ENCODE data around the gene SPATA13.

DNA sequence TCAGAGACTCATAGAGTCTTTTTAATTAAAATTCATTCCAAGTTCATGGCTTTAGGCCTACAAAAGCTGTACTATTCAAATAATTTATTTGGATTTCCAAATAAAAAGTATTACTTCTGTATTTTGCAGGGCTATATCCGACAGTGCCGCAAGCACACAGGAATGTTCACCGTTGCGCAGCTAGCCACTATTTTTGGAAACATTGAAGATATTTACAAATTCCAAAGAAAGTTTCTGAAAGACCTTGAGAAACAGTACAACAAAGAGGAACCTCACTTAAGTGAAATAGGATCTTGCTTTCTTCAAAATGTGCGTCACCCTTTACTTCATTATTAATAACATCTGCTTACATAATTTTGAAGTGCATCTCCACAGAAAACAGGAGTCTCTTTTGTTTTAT lies 128.3 kb downstream of the SPATA13 start:
- TF ChIP-seq, protein P1, sequence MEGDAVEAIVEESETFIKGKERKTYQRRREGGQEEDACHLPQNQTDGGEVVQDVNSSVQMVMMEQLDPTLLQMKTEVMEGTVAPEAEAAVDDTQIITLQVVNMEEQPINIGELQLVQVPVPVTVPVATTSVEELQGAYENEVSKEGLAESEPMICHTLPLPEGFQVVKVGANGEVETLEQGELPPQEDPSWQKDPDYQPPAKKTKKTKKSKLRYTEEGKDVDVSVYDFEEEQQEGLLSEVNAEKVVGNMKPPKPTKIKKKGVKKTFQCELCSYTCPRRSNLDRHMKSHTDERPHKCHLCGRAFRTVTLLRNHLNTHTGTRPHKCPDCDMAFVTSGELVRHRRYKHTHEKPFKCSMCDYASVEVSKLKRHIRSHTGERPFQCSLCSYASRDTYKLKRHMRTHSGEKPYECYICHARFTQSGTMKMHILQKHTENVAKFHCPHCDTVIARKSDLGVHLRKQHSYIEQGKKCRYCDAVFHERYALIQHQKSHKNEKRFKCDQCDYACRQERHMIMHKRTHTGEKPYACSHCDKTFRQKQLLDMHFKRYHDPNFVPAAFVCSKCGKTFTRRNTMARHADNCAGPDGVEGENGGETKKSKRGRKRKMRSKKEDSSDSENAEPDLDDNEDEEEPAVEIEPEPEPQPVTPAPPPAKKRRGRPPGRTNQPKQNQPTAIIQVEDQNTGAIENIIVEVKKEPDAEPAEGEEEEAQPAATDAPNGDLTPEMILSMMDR (IDR thresholded peaks at IDR 0.05), result no peak
- no peak for TF ChIP-seq EZH2 (IDR thresholded peaks at IDR 0.05; ENCODE audit: borderline replicate concordance, insufficient read depth, low read depth, low read length, poor library complexity, severe bottlenecking)

All from B cell (primary cell).